SK-N-SH (cell line): ENCODE data around the gene PET100. TPM values are rescaled to one million over a fixed set of nuclear protein-coding genes. Genes with fewer than 3 reads are reported as not detected.

Source experiments
- CTCF ChIA-PET: fragments of 300-600, 350-600 bp; formaldehyde crosslinking; extraction: SDS; loops from one replicate; lab custom pipeline; 2021; lab: Yijun Ruan, JAX
- POLR2A ChIA-PET: fragments of 350-600 bp; sonication (Branson Sonifier 250); formaldehyde crosslinking; extraction: SDS; loops from one replicate; lab custom pipeline; 2020; ENCODE audit warnings: antibody characterized with exemption, inconsistent platforms; lab: Yijun Ruan, JAX
- DNase-seq: peaks from one replicate; pipeline ENCODE4 v3.0.0; 2012
- H2AFZ ChIP-seq: fragments of 200-600 bp; sonication (generic); 2 replicates; pipeline ENCODE4 v1.8.1; 2016; ENCODE audit warnings: antibody characterized with exemption, mild to moderate bottlenecking, low read depth
- H3F3A ChIP-seq: fragments of 200-600 bp; sonication (generic); replicated peaks from 2 replicates; pipeline ENCODE3; 2016; ENCODE audit warnings: antibody characterized with exemption, mild to moderate bottlenecking; ENCODE audit not compliant: insufficient read depth
- H3K27ac ChIP-seq, 2 experiments: fragments of 200-500 bp in 1 of 2; fragments of 200-600 bp in 1 of 2; sonication (Bioruptor generic) in 1 of 2; sonication (generic), shearing (Covaris generic) in 1 of 2; 2 replicates each; pipeline versions ENCODE4 v1.5.1 to v1.6.1; 2014 to 2016; ENCODE audit warnings: low read depth in 2 of 2, inconsistent platforms in 1 of 2, low read length in 1 of 2, mild to moderate bottlenecking in 1 of 2, mixed read lengths in 1 of 2
- H3K27me3 ChIP-seq: fragments of 200-600 bp; sonication (generic), shearing (Covaris generic); 2 replicates; pipeline ENCODE4 v1.6.1; 2016; ENCODE audit warnings: mixed run types; ENCODE audit not compliant: insufficient read depth
- H3K36me3 ChIP-seq, 2 experiments: fragments of 200-500 bp in 1 of 2; fragments of 200-600 bp in 1 of 2; sonication (Bioruptor generic) in 1 of 2; sonication (generic) in 1 of 2; replicated peaks in 1 of 2; 2 replicates each; pipeline versions ENCODE3 to v1.5.1; 2014 to 2016; ENCODE audit warnings: low read length in 1 of 2, mild to moderate bottlenecking in 1 of 2; ENCODE audit not compliant: insufficient read depth in 2 of 2, control insufficient read depth in 1 of 2
- H3K4me1 ChIP-seq, 2 experiments: fragments of 200-500 bp in 1 of 2; fragments of 200-600 bp in 1 of 2; sonication (Bioruptor generic) in 1 of 2; sonication (generic), shearing (Covaris generic) in 1 of 2; 2 replicates each; pipeline versions ENCODE4 v1.5.1 to v1.6.1; 2014 to 2016; ENCODE audit warnings: low read depth in 1 of 2, low read length in 1 of 2, mixed run types in 1 of 2; ENCODE audit not compliant: insufficient read depth in 2 of 2, control insufficient read depth in 1 of 2
- H3K4me2 ChIP-seq: fragments of 200-600 bp; sonication (generic), shearing (Covaris generic); 2 replicates; pipeline ENCODE4 v1.6.1; 2017; ENCODE audit warnings: mixed run types
- H3K4me3 ChIP-seq, 2 experiments: fragments of 200-500 bp in 1 of 2; fragments of 200-600 bp in 1 of 2; sonication (Bioruptor generic) in 1 of 2; sonication (generic), shearing (Covaris generic) in 1 of 2; 2 replicates each; pipeline versions ENCODE4 v1.5.1 to v1.8.1; 2014 to 2016; ENCODE audit warnings: low read depth in 2 of 2, inconsistent platforms in 1 of 2, low read length in 1 of 2, mild to moderate bottlenecking in 1 of 2, mixed read lengths in 1 of 2, moderate library complexity in 1 of 2
- H3K79me2 ChIP-seq: fragments of 200-600 bp; sonication (generic); 2 replicates; pipeline ENCODE4 v1.8.1; 2017; ENCODE audit warnings: mild to moderate bottlenecking; ENCODE audit not compliant: insufficient read depth
- H3K9ac ChIP-seq: fragments of 200-600 bp; sonication (generic); 2 replicates; pipeline ENCODE4 v1.6.1; 2017; ENCODE audit warnings: mixed run types
- H3K9me2 ChIP-seq: fragments of 200-600 bp; sonication (generic); 2 replicates; pipeline ENCODE4 v1.6.1; 2017; ENCODE audit warnings: mixed run types
- H3K9me3 ChIP-seq: fragments of 200-600 bp; sonication (generic); 2 replicates; pipeline ENCODE4 v1.6.1; 2017; ENCODE audit warnings: mixed run types, mild to moderate bottlenecking, moderate library complexity
- H4K20me1 ChIP-seq: fragments of 200-600 bp; sonication (generic); 2 replicates; pipeline ENCODE4 v1.6.1; 2017; ENCODE audit warnings: mild to moderate bottlenecking, mixed run types; ENCODE audit not compliant: insufficient read depth
- CHD2 ChIP-seq: fragments of 150-350 bp; IDR thresholded peaks from 2 replicates; pipeline ENCODE4 v1.6.1; 2018; ENCODE audit warnings: low read length; ENCODE audit not compliant: partially characterized antibody
- ELF1 ChIP-seq: IDR thresholded peaks from 2 replicates; pipeline ENCODE4 v1.4.0; 2012
- EP300 ChIP-seq, 2 experiments: IDR thresholded peaks; 2 replicates each; pipeline versions ENCODE4 v1.4.0 to v1.6.1; 2012; ENCODE audit warnings: borderline replicate concordance in 1 of 2, low read depth in 1 of 2, low read length in 1 of 2
- FOSL2 ChIP-seq: IDR thresholded peaks from 2 replicates; pipeline ENCODE4 v1.4.0; 2012; ENCODE audit warnings: low read depth, mild to moderate bottlenecking, moderate library complexity, borderline replicate concordance
- MEF2A ChIP-seq: IDR thresholded peaks from 2 replicates; pipeline ENCODE4 v1.4.0; 2012; ENCODE audit warnings: low read depth, borderline replicate concordance
- MXI1 ChIP-seq: IDR thresholded peaks from 2 replicates; pipeline ENCODE4 v1.6.1; 2012; ENCODE audit warnings: mild to moderate bottlenecking, low read depth, low read length, improper control_type of control experiment
- RAD21 ChIP-seq: IDR thresholded peaks from 2 replicates; pipeline ENCODE4 v1.6.1; 2012; ENCODE audit warnings: mild to moderate bottlenecking, low read length
- RCOR1 ChIP-seq: fragments of 150-350 bp; IDR thresholded peaks from 2 replicates; pipeline ENCODE4 v1.6.1; 2017; ENCODE audit warnings: antibody characterized with exemption, low read length
- SIN3A ChIP-seq: IDR thresholded peaks from 2 replicates; pipeline ENCODE4 v1.6.1; 2012; ENCODE audit warnings: low read depth, mild to moderate bottlenecking, low read length, moderate library complexity, borderline replicate concordance
- TAF1 ChIP-seq: IDR thresholded peaks from 2 replicates; pipeline ENCODE4 v1.6.1; 2012; ENCODE audit warnings: low read depth, mild to moderate bottlenecking, low read length, moderate library complexity, borderline replicate concordance
- TCF12 ChIP-seq: IDR thresholded peaks from 2 replicates; pipeline ENCODE4 v1.4.0; 2012
- YY1 ChIP-seq: IDR thresholded peaks from 2 replicates; pipeline ENCODE4 v1.4.0; 2012; ENCODE audit warnings: low read depth, mild to moderate bottlenecking
- WGBS: methylation state at CpG from one replicate; pipeline ENCODE4 v1.1.6; 2017; ENCODE audit warnings: low lambda C conversion rate; 5-methylcytosine and 5-hydroxymethylcytosine counted together
- polyA plus RNA-seq, 3 experiments: library from polyadenylated mRNA; depleted of rRNA; stranded (reverse); fragments of >200 nt; gene quantifications; 2 replicates each; pipeline ENCODE4 v1.2.3, GENCODE V29; 2012
- TF ChIP-seq, protein P1 (sequence below): IDR thresholded peaks from 2 replicates; pipeline ENCODE4 v1.4.0; 2012; ENCODE audit warnings: low read depth, borderline replicate concordance
- TF ChIP-seq, protein P2 (sequence below): fragments of 200-600 bp; sonication (generic); IDR thresholded peaks from 2 replicates; pipeline ENCODE4 v1.6.1; 2017; ENCODE audit warnings: antibody characterized with exemption, mild to moderate bottlenecking, moderate library complexity
- TF ChIP-seq, protein P3 (sequence below): IDR thresholded peaks from 2 replicates; pipeline ENCODE4 v1.4.0; 2012; ENCODE audit warnings: low read depth
- TF ChIP-seq, protein P4 (sequence below): fragments of 150-350 bp; IDR thresholded peaks from 2 replicates; pipeline ENCODE4 v1.6.1; 2017; ENCODE audit warnings: antibody characterized with exemption, low read length, low read depth, borderline replicate concordance

Gene PET100
- polyA plus RNA-seq, 1 of the 3 experiments (the other 2 are of a cell fraction): 48.1 TPM

DNA sequence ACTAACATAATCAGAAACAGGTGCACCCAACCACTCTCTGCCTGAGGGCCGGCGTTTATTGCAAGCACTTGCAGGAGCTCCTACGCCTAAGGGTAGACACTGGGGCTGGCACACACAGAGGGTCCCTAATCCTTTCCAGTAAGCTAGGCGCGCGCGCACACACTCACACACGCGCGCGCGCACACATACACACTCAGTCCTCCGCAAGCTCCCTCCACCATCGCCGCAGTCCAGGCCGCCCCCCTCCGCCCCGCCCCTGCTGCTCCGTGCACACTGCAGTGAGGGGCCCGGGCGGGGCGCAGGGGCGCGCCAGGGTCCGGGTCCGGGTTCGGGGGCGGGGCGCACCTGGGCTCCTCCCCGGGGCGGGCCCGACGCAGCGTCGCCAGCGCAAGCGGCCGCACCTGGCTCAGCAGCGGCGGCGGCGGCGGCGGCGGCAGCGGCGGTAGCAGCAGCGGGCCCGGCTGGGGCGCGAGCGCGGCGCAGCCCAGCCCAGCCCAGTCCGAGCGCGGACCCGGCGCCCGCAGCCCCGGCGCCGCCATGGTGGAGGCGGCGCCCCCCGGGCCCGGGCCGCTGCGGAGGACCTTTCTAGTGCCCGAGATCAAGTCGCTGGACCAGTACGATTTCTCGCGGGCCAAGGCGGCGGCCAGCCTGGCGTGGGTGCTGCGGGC lies 34.0 kb upstream of the PET100 start, which contains the start of gene CAMSAP3:
Gene CAMSAP3 (plus strand): TSS at position 398 of the 668 bp plus-strand sequence. CDS start 140 bp downstream, at position 538.
- Histone ChIP-seq H3F3A (no peaks in the 10 kb centered on the region), H3K4me1 (peaks cover 0 to 8% of the 10 kb centered on the region in 2 experiments; a peak in 1 of 4 replicates), H3K9ac (no peak within 1 kb of the TSS), H4K20me1 (no peaks in the 10 kb centered on the region), H3K4me3 (peak within 1 kb of the TSS; percentile 47 to 48; a peak in 3 of 4 replicates), H3K27me3 (peaks cover 23% of the 10 kb centered on the region), H3K79me2 (no peaks in the 10 kb centered on the region), H3K36me3 (no peaks in the 10 kb centered on the region), H3K4me2 (peak within 1 kb of the TSS; percentile 41; the same call in 1 of the 2 replicates), H3K9me3 (no peaks in the 10 kb centered on the region), H3K27ac (no peak within 1 kb of the TSS; a peak in 1 of 4 replicates), H3K9me2 (no peaks in the 10 kb centered on the region), H2AFZ (no peak within 1 kb of the TSS)
- DNase-seq: peak; percentile 90
- 1% methylated on average over 12 of the region's 78 CpGs for WGBS
- ChIA-PET CTCF (interaction anchor here (0.7 to 2.8 kb wide), 6 partner anchors 12 to 241 kb away, joined by 3 to 19 read pairs (median 3); partner anchors contain the start of gene TRAPPC5), POLR2A (interaction anchor here (0.7 to 2.4 kb wide), 5 partner anchors 10 to 38 kb away, joined by 3 to 9 read pairs (median 3); partner anchors contain the start of genes PCP2, PET100 and XAB2)
- TF ChIP-seq TCF12: peak; percentile 60
- TF ChIP-seq MXI1: 0 out of 2 replicates have a peak, but pooled peaks have one; percentile 26
- TF ChIP-seq, protein P1, sequence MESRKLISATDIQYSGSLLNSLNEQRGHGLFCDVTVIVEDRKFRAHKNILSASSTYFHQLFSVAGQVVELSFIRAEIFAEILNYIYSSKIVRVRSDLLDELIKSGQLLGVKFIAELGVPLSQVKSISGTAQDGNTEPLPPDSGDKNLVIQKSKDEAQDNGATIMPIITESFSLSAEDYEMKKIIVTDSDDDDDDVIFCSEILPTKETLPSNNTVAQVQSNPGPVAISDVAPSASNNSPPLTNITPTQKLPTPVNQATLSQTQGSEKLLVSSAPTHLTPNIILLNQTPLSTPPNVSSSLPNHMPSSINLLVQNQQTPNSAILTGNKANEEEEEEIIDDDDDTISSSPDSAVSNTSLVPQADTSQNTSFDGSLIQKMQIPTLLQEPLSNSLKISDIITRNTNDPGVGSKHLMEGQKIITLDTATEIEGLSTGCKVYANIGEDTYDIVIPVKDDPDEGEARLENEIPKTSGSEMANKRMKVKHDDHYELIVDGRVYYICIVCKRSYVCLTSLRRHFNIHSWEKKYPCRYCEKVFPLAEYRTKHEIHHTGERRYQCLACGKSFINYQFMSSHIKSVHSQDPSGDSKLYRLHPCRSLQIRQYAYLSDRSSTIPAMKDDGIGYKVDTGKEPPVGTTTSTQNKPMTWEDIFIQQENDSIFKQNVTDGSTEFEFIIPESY: no peak
- peak in 1 of 2 experiments; percentile 34; a peak in 1 of 4 replicates for TF ChIP-seq EP300 (IDR thresholded peaks at IDR 0.05; ENCODE audit: borderline replicate concordance in 1 of 2, low read depth in 1 of 2, low read length in 1 of 2)

DNA sequence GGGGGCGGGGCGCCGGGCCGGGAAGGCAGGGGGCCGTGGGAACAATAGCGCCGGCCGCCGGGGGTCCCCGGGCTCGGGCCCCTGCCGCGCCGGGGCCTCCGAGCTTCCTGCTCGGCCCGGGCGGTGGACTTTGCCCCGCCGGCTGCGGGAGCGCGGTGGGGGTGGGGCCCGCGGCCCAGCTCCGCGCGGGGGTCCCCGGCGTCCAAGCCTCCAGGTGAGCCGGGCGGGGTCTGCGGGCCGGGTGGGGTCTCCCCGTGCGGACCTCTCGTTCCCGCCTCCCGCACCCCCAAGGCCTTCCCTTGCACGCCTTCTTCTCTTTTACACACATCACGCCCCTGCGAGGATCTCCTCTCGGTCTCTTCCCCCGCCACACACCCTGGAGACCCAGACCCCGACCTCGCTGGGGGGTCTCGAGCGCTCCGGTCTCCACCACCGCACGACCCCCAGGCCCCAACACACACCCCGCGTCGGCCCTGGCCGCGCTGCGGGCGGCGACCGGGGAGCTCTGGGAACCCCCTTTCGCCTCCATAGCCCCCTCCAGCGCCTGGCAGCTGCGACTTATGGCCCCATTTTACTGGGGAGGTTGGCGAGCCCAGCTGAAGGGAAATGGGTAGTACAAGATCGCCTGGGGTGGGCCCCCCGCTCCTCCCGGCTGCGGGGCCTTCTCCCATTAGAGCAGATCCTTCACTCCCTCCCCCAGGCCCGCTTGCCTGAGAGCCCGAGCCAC lies 33.2 kb upstream of the PET100 start:
- H3K4me3 ChIP-seq: peak overlapping the region in 1 of 2 experiments; percentile 48; a peak in 2 of 4 replicates
- H4K20me1 ChIP-seq: no peaks in the 10 kb centered on the region
- no peaks in the 10 kb centered on the region for H3F3A ChIP-seq
- H3K79me2 ChIP-seq: no peaks in the 10 kb centered on the region
- DNase-seq: peak; percentile 70
- WGBS: 14% methylated on average over 19 of the region's 70 CpGs
- ChIA-PET POLR2A (interaction anchor here (0.6 to 2.4 kb wide), 4 partner anchors 9 to 33 kb away, joined by 3 to 9 read pairs (median 4); partner anchors contain the start of genes PET100 and XAB2), CTCF (interaction anchor here (0.7 to 2.8 kb wide), 7 partner anchors 11 to 53 kb away, joined by 3 to 19 read pairs (median 3); no protein-coding TSS in a partner anchor)
- no peak overlapping the region for H2AFZ ChIP-seq
- no peaks in the 10 kb centered on the region for H3K36me3 ChIP-seq
- H3K27me3 ChIP-seq: peaks cover 22% of the 10 kb centered on the region
- no peak overlapping the region for H3K9ac ChIP-seq
- no peak overlapping the region for H3K27ac ChIP-seq
- no peaks in the 10 kb centered on the region for H3K9me3 ChIP-seq
- no peaks in the 10 kb centered on the region for H3K9me2 ChIP-seq
- H3K4me1 ChIP-seq: peaks cover 0 to 8% of the 10 kb centered on the region in 2 experiments; a peak in 1 of 4 replicates
- no peak overlapping the region for H3K4me2 ChIP-seq
- TF ChIP-seq SIN3A (no peak), TAF1 (no peak), MEF2A (no peak), RCOR1 (no peak), RAD21 (no peak), MXI1 (no peak), CHD2 (no peak), YY1 (no peak), FOSL2 (no peak), ELF1 (no peak)
- TF ChIP-seq, protein P2, sequence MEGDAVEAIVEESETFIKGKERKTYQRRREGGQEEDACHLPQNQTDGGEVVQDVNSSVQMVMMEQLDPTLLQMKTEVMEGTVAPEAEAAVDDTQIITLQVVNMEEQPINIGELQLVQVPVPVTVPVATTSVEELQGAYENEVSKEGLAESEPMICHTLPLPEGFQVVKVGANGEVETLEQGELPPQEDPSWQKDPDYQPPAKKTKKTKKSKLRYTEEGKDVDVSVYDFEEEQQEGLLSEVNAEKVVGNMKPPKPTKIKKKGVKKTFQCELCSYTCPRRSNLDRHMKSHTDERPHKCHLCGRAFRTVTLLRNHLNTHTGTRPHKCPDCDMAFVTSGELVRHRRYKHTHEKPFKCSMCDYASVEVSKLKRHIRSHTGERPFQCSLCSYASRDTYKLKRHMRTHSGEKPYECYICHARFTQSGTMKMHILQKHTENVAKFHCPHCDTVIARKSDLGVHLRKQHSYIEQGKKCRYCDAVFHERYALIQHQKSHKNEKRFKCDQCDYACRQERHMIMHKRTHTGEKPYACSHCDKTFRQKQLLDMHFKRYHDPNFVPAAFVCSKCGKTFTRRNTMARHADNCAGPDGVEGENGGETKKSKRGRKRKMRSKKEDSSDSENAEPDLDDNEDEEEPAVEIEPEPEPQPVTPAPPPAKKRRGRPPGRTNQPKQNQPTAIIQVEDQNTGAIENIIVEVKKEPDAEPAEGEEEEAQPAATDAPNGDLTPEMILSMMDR: no peak
- TF ChIP-seq, protein P3, sequence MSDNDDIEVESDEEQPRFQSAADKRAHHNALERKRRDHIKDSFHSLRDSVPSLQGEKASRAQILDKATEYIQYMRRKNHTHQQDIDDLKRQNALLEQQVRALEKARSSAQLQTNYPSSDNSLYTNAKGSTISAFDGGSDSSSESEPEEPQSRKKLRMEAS: no peak
- TF ChIP-seq, protein P4, sequence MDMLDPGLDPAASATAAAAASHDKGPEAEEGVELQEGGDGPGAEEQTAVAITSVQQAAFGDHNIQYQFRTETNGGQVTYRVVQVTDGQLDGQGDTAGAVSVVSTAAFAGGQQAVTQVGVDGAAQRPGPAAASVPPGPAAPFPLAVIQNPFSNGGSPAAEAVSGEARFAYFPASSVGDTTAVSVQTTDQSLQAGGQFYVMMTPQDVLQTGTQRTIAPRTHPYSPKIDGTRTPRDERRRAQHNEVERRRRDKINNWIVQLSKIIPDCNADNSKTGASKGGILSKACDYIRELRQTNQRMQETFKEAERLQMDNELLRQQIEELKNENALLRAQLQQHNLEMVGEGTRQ: no peak
